GM23248 (cell line): Measurements from ENCODE around the gene COX19.

Source experiments
- EZH2 ChIP-seq: fragments of 200-600 bp; sonication (generic); IDR thresholded peaks from 2 replicates; pipeline ENCODE4 v1.6.1; 2018; ENCODE audit warnings: antibody characterized with exemption, mild to moderate bottlenecking; ENCODE audit not compliant: insufficient read depth, poor library complexity, severe bottlenecking
- EZH2phosphoT487 ChIP-seq: fragments of 200-600 bp; sonication (generic); IDR thresholded peaks from 2 replicates; pipeline ENCODE4 v1.6.1; 2018; ENCODE audit warnings: antibody characterized with exemption, moderate library complexity, mild to moderate bottlenecking, low read depth; ENCODE audit not compliant: insufficient read depth

DNA sequence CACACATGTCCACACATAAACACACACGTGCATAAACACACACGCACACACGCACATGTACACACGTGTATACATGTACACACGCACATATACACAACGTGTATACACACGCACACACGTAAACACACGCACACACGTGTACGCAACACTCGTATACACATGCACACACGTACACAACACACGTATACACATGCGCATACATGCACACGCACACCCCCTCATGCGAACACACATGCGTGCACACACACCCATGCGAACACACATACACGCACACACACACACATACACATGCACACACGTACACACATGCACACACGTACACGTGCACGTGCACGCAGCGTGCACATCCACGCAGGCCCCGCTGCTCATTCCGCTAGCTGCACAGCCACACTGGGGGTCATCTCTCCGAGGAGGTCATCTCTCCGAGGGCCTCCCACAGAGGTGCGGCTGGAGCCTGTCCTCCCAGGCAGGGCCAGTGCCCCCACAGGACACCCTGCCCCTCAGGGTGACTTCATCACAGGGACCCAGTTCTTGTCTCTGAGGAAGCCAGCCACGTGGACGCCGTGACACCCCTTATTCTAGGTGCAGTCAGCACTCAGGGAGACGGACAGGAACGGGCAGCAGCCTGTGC lies 33.5 kb upstream of the COX19 start:
- TF ChIP-seq EZH2 (no peak), EZH2phosphoT487 (no peak)
